ENCODE measurements around the gene REM2. TPM values are rescaled to one million over a fixed set of nuclear protein-coding genes. Genes with fewer than 3 reads are reported as not detected.

REM2 gene
- polyA plus RNA-seq, 4 donors = 0.45 to 1.1 (median 0.85) TPM

GRCh38 chr14:22866874-22867273 lies 16.1 kb upstream of the REM2 start:
- Histone ChIP-seq H3K27ac (ENCODE audit: low read depth in 1 of 3, low read length in 2 of 3) (no peak overlapping the region), H3K4me3 (ENCODE audit: low read depth in 1 of 3, low read length in 3 of 3) (no peak overlapping the region), H3K27me3 (ENCODE audit: control insufficient read depth in 3 of 3, insufficient read depth in 3 of 3, low read length in 3 of 3) (no peaks in the 10 kb centered on the region), H3K9me3 (ENCODE audit: control insufficient read depth in 2 of 2, insufficient read depth in 1 of 2, low read depth in 1 of 2, low read length in 1 of 2) (no peaks in the 10 kb centered on the region), H3K4me1 (ENCODE audit: control insufficient read depth in 3 of 3, insufficient read depth in 2 of 3, low read depth in 1 of 3, low read length in 2 of 3) (peaks cover 0 to 5% (median 5%) of the 10 kb centered on the region in 3 donors), H3K36me3 (ENCODE audit: control insufficient read depth in 3 of 3, insufficient read depth in 2 of 3, low read depth in 1 of 3, low read length in 3 of 3) (no peaks in the 10 kb centered on the region)
- DNase-seq (no peak), FAIRE-seq (no peak)
- WGBS, 3 donors = 96 to 98% (median 98%) methylated on average over 5 of the region's 5 CpGs

DNA sequence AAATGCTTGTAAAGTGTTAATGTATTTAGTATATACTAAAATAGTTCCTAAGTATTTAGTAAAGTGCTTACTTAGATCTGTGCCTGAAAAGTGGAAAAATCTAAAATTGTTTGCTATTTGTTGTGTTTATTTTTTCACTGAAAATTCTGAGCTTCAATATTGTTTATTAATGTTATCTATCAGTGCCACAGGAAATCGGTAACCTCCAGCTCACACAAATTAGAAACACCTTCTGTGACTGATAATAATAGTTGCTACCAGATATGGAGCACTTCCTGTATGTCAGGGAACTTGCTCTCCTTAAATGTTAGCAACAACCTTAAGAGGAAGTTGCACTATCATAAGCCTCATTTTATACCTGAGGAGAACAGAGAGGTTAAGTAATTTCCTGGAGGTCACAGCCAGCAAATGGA lies 12.2 kb upstream of the REM2 start:
- Histone ChIP-seq H3K27me3 (ENCODE audit: control insufficient read depth in 3 of 3, insufficient read depth in 3 of 3, low read length in 3 of 3) (no peaks in the 10 kb centered on the region), H3K4me3 (ENCODE audit: low read depth in 1 of 3, low read length in 3 of 3) (peak overlapping the region in 2 of 3 donors; percentile 72 to 95), H3K27ac (ENCODE audit: low read depth in 1 of 3, low read length in 2 of 3) (peak overlapping the region; percentile 90 to 99 (median 97)), H3K4me1 (ENCODE audit: control insufficient read depth in 3 of 3, insufficient read depth in 2 of 3, low read depth in 1 of 3, low read length in 2 of 3) (peaks cover 0 to 10% (median 2%) of the 10 kb centered on the region in 3 donors), H3K36me3 (ENCODE audit: control insufficient read depth in 3 of 3, insufficient read depth in 2 of 3, low read depth in 1 of 3, low read length in 3 of 3) (peaks cover 6 to 28% (median 15%) of the 10 kb centered on the region in 3 donors), H3K9me3 (ENCODE audit: control insufficient read depth in 2 of 2, insufficient read depth in 1 of 2, low read depth in 1 of 2, low read length in 1 of 2) (no peaks in the 10 kb centered on the region)
- no peak for DNase-seq
- WGBS, 3 donors = 0 to 4% (median 0%) methylated on average over 1 of the region's 1 CpG
- FAIRE-seq = no peak

DNA sequence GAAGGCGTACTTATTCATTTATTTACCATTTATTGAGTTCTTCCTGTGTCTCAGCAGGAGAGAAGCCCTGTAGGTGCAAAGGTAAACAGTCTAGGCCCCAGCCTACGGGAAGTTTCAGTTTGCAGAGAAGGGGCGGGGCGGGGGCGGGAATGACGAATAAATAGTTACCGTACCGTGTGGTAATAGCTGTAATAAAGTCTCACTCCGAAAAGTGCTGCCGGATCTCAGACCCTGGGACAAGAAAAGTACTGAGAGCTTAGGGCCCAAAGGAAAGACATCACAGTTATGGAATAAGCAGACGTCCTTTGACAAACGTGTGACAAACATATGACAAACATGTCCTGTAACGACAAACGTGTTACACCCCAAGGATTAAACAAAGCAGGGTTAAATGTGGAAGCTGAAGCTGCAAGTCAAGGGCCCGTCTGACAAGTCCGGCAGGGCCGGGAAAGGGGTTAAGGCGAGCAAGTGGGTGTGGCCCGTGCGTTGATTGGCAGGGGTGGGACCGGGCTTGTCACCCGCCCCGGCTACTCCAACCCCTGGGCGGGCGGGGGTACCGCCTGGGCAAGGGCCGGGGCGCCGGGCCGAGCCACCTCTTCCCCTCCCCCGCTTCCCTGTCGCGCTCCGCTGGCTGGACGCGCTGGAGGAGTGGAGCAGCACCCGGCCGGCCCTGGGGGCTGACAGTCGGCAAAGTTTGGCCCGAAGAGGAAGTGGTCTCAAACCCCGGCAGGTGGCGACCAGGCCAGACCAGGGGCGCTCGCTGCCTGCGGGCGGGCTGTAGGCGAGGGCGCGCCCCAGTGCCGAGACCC lies 11.6 kb upstream of the REM2 start, which contains the start of gene LRP10:
Gene LRP10, plus strand, starts transcription at position 517 of the 809 bp plus-strand sequence. CDS start 564 bp downstream, outside the sequence.
- Histone ChIP-seq H3K4me1 (ENCODE audit: control insufficient read depth in 3 of 3, insufficient read depth in 2 of 3, low read depth in 1 of 3, low read length in 2 of 3) (peaks cover 0 to 13% (median 2%) of the 10 kb centered on the region in 3 donors), H3K27ac (ENCODE audit: low read depth in 1 of 3, low read length in 2 of 3) (peak within 1 kb of the TSS; percentile 90 to 99 (median 97)), H3K36me3 (ENCODE audit: control insufficient read depth in 3 of 3, insufficient read depth in 2 of 3, low read depth in 1 of 3, low read length in 3 of 3) (peaks cover 6 to 34% (median 21%) of the 10 kb centered on the region in 3 donors), H3K27me3 (ENCODE audit: control insufficient read depth in 3 of 3, insufficient read depth in 3 of 3, low read length in 3 of 3) (no peaks in the 10 kb centered on the region), H3K9me3 (ENCODE audit: control insufficient read depth in 2 of 2, insufficient read depth in 1 of 2, low read depth in 1 of 2, low read length in 1 of 2) (no peaks in the 10 kb centered on the region), H3K4me3 (ENCODE audit: low read depth in 1 of 3, low read length in 3 of 3) (peak within 1 kb of the TSS; percentile 72 to 95 (median 92))
- WGBS, 3 donors = 0% methylated on average over 31 to 50 of the region's 50 CpGs
- DNase-seq (peak; percentile 96), FAIRE-seq (no peak)

DNA sequence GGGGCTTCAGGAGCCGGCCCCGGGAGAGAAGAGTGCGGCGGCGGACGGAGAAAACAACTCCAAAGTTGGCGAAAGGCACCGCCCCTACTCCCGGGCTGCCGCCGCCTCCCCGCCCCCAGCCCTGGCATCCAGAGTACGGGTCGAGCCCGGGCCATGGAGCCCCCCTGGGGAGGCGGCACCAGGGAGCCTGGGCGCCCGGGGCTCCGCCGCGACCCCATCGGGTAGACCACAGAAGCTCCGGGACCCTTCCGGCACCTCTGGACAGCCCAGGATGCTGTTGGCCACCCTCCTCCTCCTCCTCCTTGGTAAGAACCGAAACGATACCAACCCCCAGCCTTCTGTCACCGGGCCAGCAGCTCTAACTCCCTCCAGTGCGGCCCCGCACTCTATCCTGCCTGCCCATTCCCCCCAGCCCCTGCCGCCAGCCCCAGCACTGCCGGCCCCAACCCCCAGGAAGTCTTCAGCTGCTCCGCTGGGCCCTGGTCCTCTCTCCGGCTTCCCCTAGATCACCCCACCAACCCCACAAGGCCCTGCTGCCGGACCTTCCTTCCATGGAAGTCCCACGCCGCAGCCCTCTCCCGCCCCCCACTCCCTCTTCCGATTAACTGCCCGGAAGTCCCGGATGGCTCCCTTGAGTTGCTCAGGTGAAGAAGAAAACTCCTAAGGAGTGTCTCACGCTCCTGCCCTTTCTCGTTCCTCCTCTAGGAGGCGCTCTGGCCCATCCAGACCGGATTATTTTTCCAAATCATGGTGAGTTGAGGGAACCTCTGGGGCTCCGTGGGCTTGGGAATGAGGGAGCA lies 10.8 kb upstream of the REM2 start:
- Histone ChIP-seq H3K27ac (ENCODE audit: low read depth in 1 of 3, low read length in 2 of 3) (peak overlapping the region; percentile 90 to 99 (median 97)), H3K36me3 (ENCODE audit: control insufficient read depth in 3 of 3, insufficient read depth in 2 of 3, low read depth in 1 of 3, low read length in 3 of 3) (peaks cover 6 to 42% (median 28%) of the 10 kb centered on the region in 3 donors), H3K27me3 (ENCODE audit: control insufficient read depth in 3 of 3, insufficient read depth in 3 of 3, low read length in 3 of 3) (no peaks in the 10 kb centered on the region), H3K4me3 (ENCODE audit: low read depth in 1 of 3, low read length in 3 of 3) (peak overlapping the region; percentile 72 to 95 (median 92)), H3K9me3 (ENCODE audit: control insufficient read depth in 2 of 2, insufficient read depth in 1 of 2, low read depth in 1 of 2, low read length in 1 of 2) (no peaks in the 10 kb centered on the region), H3K4me1 (ENCODE audit: control insufficient read depth in 3 of 3, insufficient read depth in 2 of 3, low read depth in 1 of 3, low read length in 2 of 3) (peaks cover 0 to 19% (median 0%) of the 10 kb centered on the region in 3 donors)
- DNase-seq (peak; percentile 88 to 94), FAIRE-seq (no peak)
- WGBS, 3 donors = 0 to 1% (median 0%) methylated on average over 26 to 45 of the region's 45 CpGs

GRCh38 chr14:22872833-22873520 lies 10.0 kb upstream of the REM2 start:
- no peak for DNase-seq
- WGBS, 3 donors = 28 to 43% (median 33%) methylated on average over 10 of the region's 10 CpGs
- Histone ChIP-seq H3K9me3 (ENCODE audit: control insufficient read depth in 2 of 2, insufficient read depth in 1 of 2, low read depth in 1 of 2, low read length in 1 of 2) (no peaks in the 10 kb centered on the region), H3K27me3 (ENCODE audit: control insufficient read depth in 3 of 3, insufficient read depth in 3 of 3, low read length in 3 of 3) (no peaks in the 10 kb centered on the region), H3K27ac (ENCODE audit: low read depth in 1 of 3, low read length in 2 of 3) (peak overlapping the region in 2 of 3 donors; percentile 90 to 97), H3K4me3 (ENCODE audit: low read depth in 1 of 3, low read length in 3 of 3) (peak overlapping the region; percentile 72 to 95 (median 92)), H3K4me1 (ENCODE audit: control insufficient read depth in 3 of 3, insufficient read depth in 2 of 3, low read depth in 1 of 3, low read length in 2 of 3) (peaks cover 0 to 19% (median 0%) of the 10 kb centered on the region in 3 donors), H3K36me3 (ENCODE audit: control insufficient read depth in 3 of 3, insufficient read depth in 2 of 3, low read depth in 1 of 3, low read length in 3 of 3) (peaks cover 9 to 49% (median 32%) of the 10 kb centered on the region in 3 donors)
- no peak for FAIRE-seq

- FAIRE-seq = no peak
- peaks cover 14 to 62% (median 35%) of the 10 kb centered on the region in 3 donors for H3K36me3 ChIP-seq (ENCODE audit: control insufficient read depth in 3 of 3, insufficient read depth in 2 of 3, low read depth in 1 of 3, low read length in 3 of 3)
- no peak overlapping the region for H3K27ac ChIP-seq (ENCODE audit: low read depth in 1 of 3, low read length in 2 of 3)
- 95 to 96% (median 96%) methylated on average over 15 of the region's 15 CpGs for WGBS, 3 donors
- peaks cover 0 to 19% (median 0%) of the 10 kb centered on the region in 3 donors for H3K4me1 ChIP-seq (ENCODE audit: control insufficient read depth in 3 of 3, insufficient read depth in 2 of 3, low read depth in 1 of 3, low read length in 2 of 3)
- H3K27me3 ChIP-seq (ENCODE audit: control insufficient read depth in 3 of 3, insufficient read depth in 3 of 3, low read length in 3 of 3) = no peaks in the 10 kb centered on the region
- DNase-seq = no peak
- H3K4me3 ChIP-seq (ENCODE audit: low read depth in 1 of 3, low read length in 3 of 3) = no peak overlapping the region
- H3K9me3 ChIP-seq (ENCODE audit: control insufficient read depth in 2 of 2, insufficient read depth in 1 of 2, low read depth in 1 of 2, low read length in 1 of 2) = no peaks in the 10 kb centered on the region
These were observed 7.8 kb upstream of the REM2 start for GRCh38 chr14:22875003-22875747.

- Histone ChIP-seq H3K27ac (ENCODE audit: low read depth in 1 of 3, low read length in 2 of 3) (no peak overlapping the region), H3K4me1 (ENCODE audit: control insufficient read depth in 3 of 3, insufficient read depth in 2 of 3, low read depth in 1 of 3, low read length in 2 of 3) (peaks cover 0 to 15% (median 0%) of the 10 kb centered on the region in 3 donors), H3K9me3 (ENCODE audit: control insufficient read depth in 2 of 2, insufficient read depth in 1 of 2, low read depth in 1 of 2, low read length in 1 of 2) (no peaks in the 10 kb centered on the region), H3K27me3 (ENCODE audit: control insufficient read depth in 3 of 3, insufficient read depth in 3 of 3, low read length in 3 of 3) (no peaks in the 10 kb centered on the region), H3K4me3 (ENCODE audit: low read depth in 1 of 3, low read length in 3 of 3) (no peak overlapping the region), H3K36me3 (ENCODE audit: control insufficient read depth in 3 of 3, insufficient read depth in 2 of 3, low read depth in 1 of 3, low read length in 3 of 3) (peaks cover 14 to 62% (median 35%) of the 10 kb centered on the region in 3 donors)
- 96 to 98% (median 96%) methylated on average over 20 of the region's 20 CpGs for WGBS, 3 donors
- DNase-seq (no peak), FAIRE-seq (no peak)
These were observed 7.2 kb upstream of the REM2 start for GRCh38 chr14:22875748-22876319.
